Endodermal cell (in vitro differentiated cells): Measurements from ENCODE around the gene IFNGR2. TPM values are rescaled to one million over a fixed set of nuclear protein-coding genes. Genes with fewer than 3 reads are reported as not detected.

Source experiments
- DNase-seq: peaks from one replicate; pipeline ENCODE4 v3.0.0-alpha.2; 2017
- H3K27ac ChIP-seq: 2 replicates; pipeline ENCODE4 v1.5.1; 2013; ENCODE audit warnings: mild to moderate bottlenecking, low read depth, low read length, moderate library complexity
- H3K27me3 ChIP-seq: 2 replicates; pipeline ENCODE4 v1.6.1; 2013; ENCODE audit warnings: mild to moderate bottlenecking, low read length, moderate library complexity; ENCODE audit not compliant: insufficient read depth, control insufficient read depth, poor library complexity, severe bottlenecking
- H3K36me3 ChIP-seq: 2 replicates; pipeline ENCODE4 v1.7.0; 2013; ENCODE audit warnings: mild to moderate bottlenecking, low read length, moderate library complexity; ENCODE audit not compliant: control insufficient read depth, insufficient read depth
- H3K4me1 ChIP-seq: one replicate; pipeline ENCODE4 v1.7.0; 2013; ENCODE audit warnings: low read length; ENCODE audit not compliant: control insufficient read depth, insufficient read depth
- H3K4me3 ChIP-seq: 2 replicates; pipeline ENCODE4 v1.5.1; 2013; ENCODE audit warnings: mild to moderate bottlenecking, low read length, moderate library complexity
- H3K9ac ChIP-seq: 2 replicates; pipeline ENCODE4 v1.6.1; 2013; ENCODE audit warnings: mild to moderate bottlenecking, low read length, moderate library complexity; ENCODE audit not compliant: poor library complexity, severe bottlenecking; ENCODE audit errors: extremely low read depth
- H3K9me3 ChIP-seq: 2 replicates; pipeline ENCODE4 v1.6.1; 2013; ENCODE audit warnings: mild to moderate bottlenecking, low read length, moderate library complexity; ENCODE audit not compliant: control insufficient read depth
- H3K27ac Mint-ChIP-seq: 2 replicates; pipeline ENCODE4 v1.8.0; 2020; ENCODE audit warnings: mixed read lengths
- H3K27me3 Mint-ChIP-seq: 2 replicates; pipeline ENCODE4 v1.8.0; 2021; ENCODE audit warnings: mild to moderate bottlenecking, mixed read lengths; ENCODE audit not compliant: insufficient read depth
- H3K36me3 Mint-ChIP-seq: 2 replicates; pipeline ENCODE4 v1.8.0; 2020; ENCODE audit warnings: low read depth, mixed read lengths
- H3K4me1 Mint-ChIP-seq: 2 replicates; pipeline ENCODE4 v1.8.0; 2020; ENCODE audit warnings: mixed read lengths
- H3K4me3 Mint-ChIP-seq: 2 replicates; pipeline ENCODE4 v1.8.0; 2020; ENCODE audit warnings: mild to moderate bottlenecking, moderate library complexity, mixed read lengths
- H3K9me3 Mint-ChIP-seq: 2 replicates; pipeline ENCODE4 v1.8.0; 2020; ENCODE audit warnings: mild to moderate bottlenecking, mixed read lengths
- WGBS, 2 experiments: methylation state at CpG; one replicate each; pipeline versions ENCODE4 v1.1.5 to v1.1.7; 2013; ENCODE audit warnings: missing lambda C conversion rate in 2 of 2, mixed read lengths in 1 of 2; ENCODE audit not compliant: insufficient coverage in 1 of 2, insufficient read length in 1 of 2; 5-methylcytosine and 5-hydroxymethylcytosine counted together
- total RNA-seq, 2 donors: library from RNA; stranded (reverse); fragmentation: NEBNext Ultra II Directional in 1 of 2; extraction: Animal tissue kit (Norgen Biotek cat#: 25700) in 1 of 2; gene quantifications; 2 replicates in 1 of 2; 3 replicates in 1 of 2; pipeline ENCODE4 v1.2.1, GENCODE V29; 2021
- TF ChIP-seq, protein P1 (sequence below): fragments of 200-600 bp; sonication (generic); conservative IDR thresholded peaks from 2 replicates; pipeline ENCODE4 v1.5.0; 2021; ENCODE audit warnings: antibody characterized with exemption, mild to moderate bottlenecking

Gene IFNGR2
- total RNA-seq, 2 donors from 2014 or later: 41.9 to 55.1 TPM

- peaks cover 17% of the 10 kb centered on the region for H3K36me3 Mint-ChIP-seq
- no peak overlapping the region for H3K4me3 Mint-ChIP-seq
- no peaks in the 10 kb centered on the region for H3K27me3 Mint-ChIP-seq
- H3K9me3 Mint-ChIP-seq: peaks cover 9% of the 10 kb centered on the region
- no peak overlapping the region for H3K27ac Mint-ChIP-seq
- H3K36me3 ChIP-seq: peaks cover 21% of the 10 kb centered on the region
- no peak overlapping the region for H3K9ac ChIP-seq
- H3K4me1 Mint-ChIP-seq: no peaks in the 10 kb centered on the region
- H3K9me3 ChIP-seq: no peaks in the 10 kb centered on the region
- no peaks in the 10 kb centered on the region for H3K27me3 ChIP-seq
- no peak for DNase-seq
- no peak overlapping the region for H3K27ac ChIP-seq
- WGBS, 2 experiments: 100% methylated on average over 2 of the region's 2 CpGs
- H3K4me1 ChIP-seq: no peaks in the 10 kb centered on the region
- H3K4me3 ChIP-seq: no peak overlapping the region
- TF ChIP-seq, protein P1, sequence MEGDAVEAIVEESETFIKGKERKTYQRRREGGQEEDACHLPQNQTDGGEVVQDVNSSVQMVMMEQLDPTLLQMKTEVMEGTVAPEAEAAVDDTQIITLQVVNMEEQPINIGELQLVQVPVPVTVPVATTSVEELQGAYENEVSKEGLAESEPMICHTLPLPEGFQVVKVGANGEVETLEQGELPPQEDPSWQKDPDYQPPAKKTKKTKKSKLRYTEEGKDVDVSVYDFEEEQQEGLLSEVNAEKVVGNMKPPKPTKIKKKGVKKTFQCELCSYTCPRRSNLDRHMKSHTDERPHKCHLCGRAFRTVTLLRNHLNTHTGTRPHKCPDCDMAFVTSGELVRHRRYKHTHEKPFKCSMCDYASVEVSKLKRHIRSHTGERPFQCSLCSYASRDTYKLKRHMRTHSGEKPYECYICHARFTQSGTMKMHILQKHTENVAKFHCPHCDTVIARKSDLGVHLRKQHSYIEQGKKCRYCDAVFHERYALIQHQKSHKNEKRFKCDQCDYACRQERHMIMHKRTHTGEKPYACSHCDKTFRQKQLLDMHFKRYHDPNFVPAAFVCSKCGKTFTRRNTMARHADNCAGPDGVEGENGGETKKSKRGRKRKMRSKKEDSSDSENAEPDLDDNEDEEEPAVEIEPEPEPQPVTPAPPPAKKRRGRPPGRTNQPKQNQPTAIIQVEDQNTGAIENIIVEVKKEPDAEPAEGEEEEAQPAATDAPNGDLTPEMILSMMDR: no peak
Measured at GRCh38 chr21:33470701-33471100, 67.5 kb downstream of the IFNGR2 start.

DNA sequence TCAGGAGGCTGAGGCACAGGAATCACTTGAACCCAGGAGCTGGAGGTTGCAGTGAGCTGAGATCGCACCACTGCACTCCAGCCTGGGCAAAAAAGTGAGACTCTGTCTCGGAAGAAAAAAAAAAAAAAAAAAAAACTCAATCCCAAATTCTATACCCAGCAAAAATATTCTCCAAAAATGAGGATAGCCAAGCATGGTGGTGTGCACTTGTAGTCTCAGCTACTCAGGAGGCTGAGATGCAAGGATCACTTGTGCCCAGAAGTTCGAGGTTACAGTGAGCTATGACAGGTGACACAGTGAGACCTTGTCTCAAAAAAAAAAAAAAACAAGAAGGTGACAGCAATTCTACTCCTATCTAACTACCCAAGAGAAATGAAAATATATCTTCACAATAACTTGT is 70.1 kb downstream of the IFNGR2 start:
- WGBS, 2 experiments: 100% methylated on average over 3 of the region's 3 CpGs; no CpG with 5 or more reads in 1 of the 2 experiments
- no peak overlapping the region for H3K4me3 Mint-ChIP-seq

DNA sequence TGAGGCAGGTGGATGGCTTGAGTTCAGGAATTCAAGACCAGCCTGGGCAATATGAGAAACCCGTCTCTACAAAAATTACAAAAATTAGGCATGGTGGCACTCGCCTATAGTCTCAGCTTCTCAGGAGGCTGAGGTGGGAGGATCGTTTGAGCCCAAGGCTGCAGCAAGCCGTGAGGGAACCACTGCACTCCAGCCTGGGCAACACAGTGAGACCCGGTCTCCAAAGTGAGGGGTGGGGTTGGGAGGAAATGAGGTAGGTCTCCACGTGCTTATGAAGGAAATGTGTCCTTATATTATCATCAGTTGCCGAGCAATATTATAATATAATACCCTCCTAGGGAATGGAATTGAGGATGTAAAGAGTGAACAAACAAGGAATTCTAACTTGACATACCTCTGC is 73.9 kb downstream of the IFNGR2 start:
- TF ChIP-seq, protein P1: no peak
- Histone ChIP-seq H3K27ac (no peak overlapping the region), H3K9ac (no peak overlapping the region), H3K4me3 (no peak overlapping the region), H3K9me3 (no peaks in the 10 kb centered on the region), H3K4me1 (no peaks in the 10 kb centered on the region), H3K36me3 (peaks cover 4% of the 10 kb centered on the region), H3K27me3 (no peaks in the 10 kb centered on the region)
- DNase-seq: no peak
- no peak overlapping the region for H3K27ac Mint-ChIP-seq
- WGBS, 2 experiments: 96 to 97% methylated on average over 4 to 5 of the region's 7 CpGs
- peaks cover 17% of the 10 kb centered on the region for H3K36me3 Mint-ChIP-seq
- peaks cover 4% of the 10 kb centered on the region for H3K4me1 Mint-ChIP-seq
- H3K4me3 Mint-ChIP-seq: no peak overlapping the region
- peaks cover 9% of the 10 kb centered on the region for H3K9me3 Mint-ChIP-seq
- H3K27me3 Mint-ChIP-seq: no peaks in the 10 kb centered on the region

More for the DNA sequence above, 70.1 kb downstream of the IFNGR2 start:
- H3K4me3 ChIP-seq: no peak overlapping the region
- no peak overlapping the region for H3K9ac ChIP-seq
- H3K36me3 ChIP-seq: peaks cover 7% of the 10 kb centered on the region
- Mint-ChIP-seq H3K9me3 (peaks cover 9% of the 10 kb centered on the region), H3K36me3 (peaks cover 17% of the 10 kb centered on the region), H3K4me1 (peaks cover 2% of the 10 kb centered on the region), H3K27me3 (no peaks in the 10 kb centered on the region), H3K27ac (no peak overlapping the region)
- no peaks in the 10 kb centered on the region for H3K27me3 ChIP-seq
- TF ChIP-seq, protein P1: no peak
- no peaks in the 10 kb centered on the region for H3K4me1 ChIP-seq
- no peak overlapping the region for H3K27ac ChIP-seq
- H3K9me3 ChIP-seq: no peaks in the 10 kb centered on the region
- no peak for DNase-seq
